ENCODE results near the gene TLR10.
A peak's percentile ranks its signal among the peaks of the same experiment; 100 is the strongest.

Gene TLR10

DNA sequence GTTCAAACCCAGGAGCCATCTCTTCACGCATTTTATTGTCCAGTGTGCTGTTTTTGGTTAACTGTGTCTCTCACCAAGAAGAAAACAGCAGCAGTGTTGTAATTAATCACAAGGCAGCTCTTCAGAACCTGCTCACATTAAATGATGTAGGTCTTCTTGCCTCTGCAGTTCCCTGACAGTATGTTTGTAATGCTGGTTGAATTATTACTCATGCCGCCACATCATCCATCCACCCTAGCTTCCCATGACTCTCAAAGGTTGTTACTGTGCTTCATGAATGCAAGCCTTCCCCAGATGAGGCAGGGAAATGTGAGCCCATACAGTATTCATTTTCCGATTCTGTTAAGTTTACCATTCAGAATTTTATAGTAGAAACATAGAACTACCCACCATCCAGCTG lies 17.4 kb downstream of the TLR10 start:
- no peak for FAIRE-seq

DNA sequence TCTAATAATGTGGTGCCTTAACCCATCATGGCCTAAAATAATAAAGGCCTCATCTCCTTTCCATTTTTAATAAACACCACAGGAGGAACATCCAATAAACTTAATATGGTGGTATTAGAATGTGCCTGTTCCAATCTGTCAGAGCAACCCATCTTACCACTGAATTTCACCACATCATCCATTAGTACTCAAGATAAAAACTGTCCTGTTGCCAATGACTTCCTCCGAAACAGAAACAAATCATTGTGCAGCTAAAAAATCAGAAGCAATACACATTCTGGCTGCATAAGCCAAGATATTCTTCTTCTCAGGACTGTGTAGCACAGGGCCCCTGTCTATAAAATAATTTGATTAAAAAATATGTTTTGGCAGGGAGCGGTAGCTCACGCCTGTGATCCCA lies 18.5 kb downstream of the TLR10 start:
- no peak for FAIRE-seq

DNA sequence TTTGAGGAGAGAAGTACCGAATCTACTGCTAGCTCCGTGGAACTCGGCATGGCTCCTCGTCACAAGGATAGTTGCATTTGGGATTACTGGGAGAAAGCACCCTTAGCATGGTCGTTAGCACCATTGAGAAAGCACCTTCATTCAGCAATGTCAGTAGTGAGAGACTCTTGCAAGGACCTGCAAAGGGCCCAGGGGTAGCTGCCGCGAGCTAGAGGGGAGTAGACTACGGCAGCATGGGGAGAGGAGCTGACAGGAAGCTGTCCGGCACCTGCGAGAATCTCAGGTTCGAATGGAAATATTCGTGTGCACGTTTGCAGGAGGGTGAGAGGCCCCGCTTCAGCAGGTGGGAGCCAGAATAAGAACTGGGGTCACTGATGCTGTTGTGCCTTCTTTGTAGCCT lies 20.2 kb downstream of the TLR10 start:
- FAIRE-seq, result no peak

DNA sequence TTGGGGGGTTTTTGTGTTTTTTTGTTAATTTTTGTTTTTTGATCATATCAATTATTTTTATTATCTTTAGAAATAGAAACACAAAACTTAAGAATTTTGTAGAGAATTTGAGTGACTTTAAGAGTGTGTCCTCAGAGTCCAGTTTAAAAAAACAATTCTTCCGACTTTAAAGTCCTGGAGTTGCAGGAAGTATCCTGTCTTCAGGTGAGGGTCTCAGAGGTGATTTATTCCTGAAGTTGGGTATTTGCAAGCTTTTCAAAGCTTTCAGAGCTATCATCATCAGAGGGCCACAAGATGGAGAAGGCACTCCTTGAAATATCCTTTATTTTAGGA lies 23.0 kb downstream of the TLR10 start:
- FAIRE-seq, result no peak

DNA sequence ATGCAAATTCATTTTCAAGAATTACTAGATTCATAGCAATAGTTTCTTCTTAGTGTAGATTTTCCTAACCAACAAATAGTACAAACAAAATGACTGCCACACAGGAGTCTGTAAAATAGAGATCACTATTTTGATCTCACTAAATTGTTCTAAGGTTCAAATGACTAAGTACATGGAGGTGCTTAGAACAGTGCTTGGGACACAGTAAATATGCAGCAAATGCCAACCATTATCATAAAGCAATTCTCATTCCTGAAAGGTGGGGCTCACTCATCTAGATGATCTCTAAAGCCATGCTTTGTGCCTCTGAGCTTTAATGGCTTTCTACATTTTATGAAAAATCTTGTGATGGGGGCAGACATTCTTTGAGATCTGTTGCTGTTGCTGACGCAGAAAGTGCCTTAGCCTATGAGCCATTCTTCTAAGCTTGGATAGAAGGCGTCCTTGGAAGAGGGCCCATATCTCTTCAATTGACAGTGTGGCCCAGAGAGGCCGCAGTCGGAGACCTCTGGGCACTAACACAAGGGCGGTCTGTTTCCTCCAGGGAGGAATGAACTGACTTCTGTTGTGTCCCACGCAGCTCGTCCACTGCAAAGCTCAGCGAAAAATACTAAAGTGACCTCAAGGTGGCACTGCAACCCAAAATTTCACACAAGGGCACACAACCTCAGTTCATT lies 23.5 kb downstream of the TLR10 start:
- peak; percentile 99 for FAIRE-seq

DNA sequence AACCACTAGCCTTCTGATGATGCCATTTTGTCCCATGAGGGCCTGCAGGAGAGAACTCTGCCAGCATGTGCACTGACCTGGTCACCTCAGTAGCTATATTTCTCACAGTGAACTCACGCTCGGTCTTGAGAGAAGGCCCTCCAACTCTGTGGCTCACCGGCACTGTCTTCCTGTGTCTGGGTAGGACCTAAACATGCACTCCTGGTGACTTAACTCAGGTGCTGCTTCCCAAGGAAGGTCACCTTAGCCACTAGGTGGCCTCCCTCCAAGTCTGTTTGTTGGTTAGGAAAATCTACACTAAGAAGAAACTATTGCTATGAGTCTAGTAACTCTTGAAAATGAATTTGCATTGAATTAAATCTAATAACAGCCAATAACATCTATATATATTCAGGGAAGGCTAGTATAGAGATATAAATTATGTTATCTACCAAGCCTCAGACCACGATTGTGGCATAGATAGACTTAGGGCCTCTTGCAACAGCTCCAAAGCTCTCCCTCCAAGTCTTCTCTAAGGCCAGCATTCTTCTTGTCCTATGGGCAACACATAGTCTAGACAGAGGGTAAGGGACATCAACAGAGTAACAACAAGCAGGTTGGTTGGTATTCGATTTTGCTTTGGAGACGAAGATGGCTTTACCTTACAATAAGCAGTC lies 24.7 kb downstream of the TLR10 start:
- no peak for FAIRE-seq

DNA sequence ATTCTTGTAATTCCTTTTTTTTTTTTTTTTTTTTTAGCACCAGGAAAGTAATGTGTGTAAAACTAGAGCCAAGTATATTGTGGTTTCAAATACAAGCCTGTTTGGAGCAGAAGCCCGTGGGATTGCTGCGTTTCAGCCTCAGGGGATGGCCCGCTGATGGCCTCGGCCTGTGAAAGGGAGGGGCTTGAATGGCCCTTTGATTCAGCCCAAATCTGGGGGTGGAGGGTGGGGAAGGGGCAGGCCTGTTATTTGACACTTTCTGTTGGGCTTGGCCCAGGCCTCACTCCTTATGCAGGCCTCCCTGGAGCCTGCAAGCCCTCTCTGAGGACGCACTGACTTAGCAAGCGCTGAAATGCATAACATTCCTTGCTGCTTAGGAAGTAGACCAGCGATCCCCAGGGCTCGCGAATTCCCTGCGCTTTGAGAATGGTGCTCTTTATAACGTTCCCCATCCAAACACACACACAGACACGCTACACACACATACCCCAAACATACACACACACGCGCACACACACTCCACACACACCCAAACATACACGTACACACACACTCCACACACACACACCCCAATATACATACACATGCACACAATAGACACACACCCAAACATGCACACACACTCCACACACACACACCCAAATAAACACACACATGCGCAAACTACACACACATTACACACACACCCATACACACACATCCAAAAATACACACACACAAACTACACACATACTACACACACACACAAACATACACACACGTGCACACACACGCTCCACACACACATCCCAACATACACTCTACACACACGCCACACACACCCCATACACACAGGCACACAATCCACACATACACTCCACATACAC lies 29.6 kb downstream of the TLR10 start:
- peak; percentile 98 for FAIRE-seq

DNA sequence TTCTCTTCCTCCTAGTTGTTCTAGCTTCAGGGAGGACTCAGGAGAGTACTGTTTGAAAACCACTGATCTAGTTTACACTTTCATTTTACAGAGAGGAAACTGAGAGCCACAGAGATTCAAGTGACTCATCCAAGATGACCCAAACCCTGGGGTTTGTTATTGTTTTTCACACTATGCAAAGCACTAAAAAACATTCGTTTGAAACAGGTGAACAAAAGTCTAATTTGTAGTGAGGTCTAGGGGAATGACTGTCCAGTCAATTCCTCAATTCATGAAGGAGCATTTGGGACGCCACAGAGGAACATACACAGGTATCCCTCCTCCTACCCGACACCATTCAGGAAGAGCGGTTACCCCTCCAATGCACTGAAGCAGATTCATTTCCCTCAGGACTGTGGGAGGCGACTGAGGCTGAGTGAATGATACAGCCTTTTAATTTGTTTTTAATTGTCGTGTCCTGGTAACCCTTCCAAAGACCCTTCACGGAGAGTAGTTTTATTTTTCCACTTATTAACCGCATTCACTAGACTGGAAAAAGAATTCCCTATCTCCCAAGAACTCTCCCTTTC lies 30.3 kb downstream of the TLR10 start:
- FAIRE-seq, result no peak

DNA sequence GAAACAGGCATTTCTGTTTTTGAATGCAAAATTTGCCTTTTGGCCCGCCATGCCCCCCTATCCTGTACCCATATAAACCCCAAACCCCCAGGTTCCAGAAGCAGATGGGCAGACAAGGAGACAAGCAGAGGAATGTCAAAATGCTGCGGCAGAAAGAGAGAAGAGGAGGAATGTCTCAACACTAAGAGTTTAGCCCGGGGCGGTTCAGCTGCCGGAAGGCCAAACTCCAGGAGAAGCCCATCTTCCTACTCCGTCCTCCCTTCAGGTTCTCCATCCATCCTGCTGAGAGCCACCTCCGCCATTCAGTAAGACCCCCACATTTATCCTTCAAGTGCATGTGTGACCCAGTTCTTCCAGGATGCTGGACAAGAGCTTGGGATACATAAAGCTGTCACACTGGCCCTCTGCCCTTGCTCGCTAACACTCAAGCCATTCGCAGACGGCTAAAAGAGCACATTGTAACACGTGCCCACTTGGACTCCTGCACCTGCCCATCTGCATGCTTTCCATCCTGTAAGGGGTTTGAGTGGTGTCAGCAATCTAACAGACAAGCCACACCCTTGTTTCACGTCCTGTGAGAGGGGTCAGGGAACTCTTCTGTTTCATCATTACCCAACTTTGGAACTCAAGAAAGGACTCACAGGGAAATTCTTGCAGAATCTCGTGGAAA lies 31.3 kb downstream of the TLR10 start:
- no peak for FAIRE-seq

DNA sequence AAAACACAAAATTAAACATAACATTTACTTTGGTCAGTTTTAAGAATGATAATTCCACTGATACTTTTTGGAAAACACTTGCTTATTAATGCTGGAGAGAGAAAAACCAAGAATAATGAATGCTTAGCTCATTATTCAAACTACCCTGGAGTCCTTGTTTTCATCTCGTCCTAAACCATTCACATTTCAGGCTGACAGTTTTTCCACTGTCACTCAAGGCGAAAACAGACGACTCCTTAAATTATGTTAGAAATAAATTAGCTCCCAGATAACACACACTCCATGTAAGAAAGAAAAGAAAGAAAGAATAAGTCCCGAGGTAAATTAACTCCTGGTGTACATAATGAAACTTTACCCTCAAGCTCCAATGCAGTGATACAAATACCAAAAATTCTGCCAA lies 33.5 kb downstream of the TLR10 start:
- FAIRE-seq, result no peak

DNA sequence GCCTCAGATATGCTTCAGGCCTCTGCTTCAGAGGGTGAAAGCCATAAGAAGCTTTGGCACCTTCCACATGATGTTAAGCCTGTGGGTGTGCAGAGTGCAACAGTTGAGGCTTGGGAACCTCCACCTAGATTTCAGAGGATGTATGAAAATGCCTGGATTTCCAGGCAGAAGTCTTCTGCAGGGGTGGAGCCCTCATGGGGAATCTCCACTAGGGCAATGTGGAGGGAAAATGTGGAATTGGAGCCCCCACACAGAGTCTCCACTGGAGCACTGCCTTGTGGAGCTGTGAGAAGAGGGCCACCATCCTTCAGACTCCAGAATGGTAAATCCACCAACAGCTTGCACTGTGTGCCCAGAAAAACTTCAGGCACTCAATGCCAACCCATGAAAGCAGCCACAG lies 35.2 kb downstream of the TLR10 start:
- no peak for FAIRE-seq

DNA sequence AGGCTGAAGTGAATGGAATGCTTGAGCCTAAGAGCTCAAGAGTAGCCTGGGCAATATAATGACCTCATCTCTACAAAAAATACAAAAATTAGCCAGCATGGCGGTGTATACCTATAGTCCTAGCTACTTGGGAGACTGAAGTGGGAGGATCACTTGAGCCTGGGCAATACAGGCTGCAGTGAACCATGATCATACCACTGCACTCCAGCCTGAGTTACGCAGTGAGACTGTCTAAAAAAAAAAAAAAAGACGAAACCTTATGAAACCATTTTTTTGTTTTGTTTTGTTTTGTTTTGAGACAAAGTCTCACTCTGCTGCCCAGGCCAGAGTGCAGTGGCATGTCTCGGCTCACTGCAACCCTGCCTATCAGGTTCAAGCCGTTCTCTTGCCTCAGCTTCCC lies 36.9 kb downstream of the TLR10 start:
- FAIRE-seq, result no peak

DNA sequence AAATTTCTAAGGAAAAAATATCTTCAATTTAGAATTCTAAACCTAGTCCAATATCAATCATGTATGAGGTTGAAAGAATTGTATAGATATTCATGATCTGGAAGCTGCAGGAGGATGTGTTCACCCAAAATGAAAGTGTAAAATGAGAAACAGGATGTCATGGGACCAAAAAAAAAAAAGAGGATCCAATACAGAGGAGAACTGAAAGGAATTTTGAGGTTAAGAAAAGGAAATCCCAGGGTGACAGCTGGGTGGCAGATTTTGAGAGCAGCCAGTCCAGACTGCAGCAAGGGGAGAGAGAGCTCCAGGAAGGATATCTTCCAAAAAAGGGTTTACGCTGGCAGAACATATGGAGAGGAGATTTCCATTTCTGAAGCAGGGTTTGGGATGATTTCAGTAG lies 38.9 kb downstream of the TLR10 start:
- FAIRE-seq, result peak; percentile 80

DNA sequence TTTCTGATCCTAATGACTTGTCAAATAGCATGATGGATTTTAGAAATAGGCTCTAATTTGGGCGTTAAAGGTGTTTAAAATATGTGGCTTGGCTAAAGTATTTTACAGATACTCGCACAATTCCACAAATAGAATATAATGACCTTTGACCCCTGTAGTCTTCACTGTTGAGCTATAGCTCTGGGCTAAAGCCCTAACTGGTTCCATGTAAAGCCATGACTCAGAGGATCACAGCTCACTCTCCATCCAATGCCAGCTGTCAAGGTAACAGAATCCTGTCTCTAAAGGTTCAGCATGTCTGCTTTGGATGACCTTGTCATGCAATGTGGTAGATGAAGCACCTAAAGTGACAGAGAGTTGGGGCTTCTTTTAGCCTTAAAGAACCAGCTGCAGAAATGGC lies 42.5 kb downstream of the TLR10 start:
- FAIRE-seq, result no peak

DNA sequence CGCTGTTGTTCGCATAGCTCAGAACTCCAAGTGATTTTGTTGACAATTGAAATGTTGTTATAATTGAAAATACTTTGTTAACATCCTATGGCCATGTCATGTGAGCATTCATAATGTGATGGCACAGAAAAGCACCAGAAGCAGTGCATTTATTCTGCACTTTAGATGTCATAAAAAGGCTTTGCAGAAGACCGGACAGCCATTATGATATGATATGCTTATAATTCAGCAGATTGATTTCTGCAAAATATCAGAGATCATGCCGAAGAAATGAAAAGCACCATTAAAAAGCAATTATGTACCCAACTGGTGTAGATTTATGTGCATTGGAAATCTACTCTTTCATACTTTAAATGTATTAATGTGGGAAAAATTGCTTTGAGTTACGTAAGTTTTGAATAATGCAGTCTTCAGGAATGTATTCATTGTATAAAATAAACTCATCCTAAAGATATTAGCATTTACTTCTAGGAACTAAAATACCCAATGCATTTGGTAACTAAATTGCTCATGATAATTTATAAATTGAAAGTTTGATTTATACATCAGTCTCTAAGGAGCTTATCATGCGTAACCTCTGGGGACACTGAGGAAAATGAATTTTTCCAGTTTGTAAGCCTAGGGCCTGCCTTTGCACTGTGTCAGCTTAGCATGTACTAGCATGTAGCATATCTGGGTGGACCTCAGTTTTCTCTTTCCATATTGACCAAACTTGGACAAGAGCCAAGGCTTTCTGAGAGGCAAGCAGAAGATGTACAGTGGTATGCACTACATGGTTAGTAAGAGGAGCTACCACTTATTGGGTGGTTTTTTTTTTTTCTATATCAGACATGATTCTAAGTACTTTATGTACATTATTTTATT lies 43.6 kb downstream of the TLR10 start:
- no peak for FAIRE-seq

DNA sequence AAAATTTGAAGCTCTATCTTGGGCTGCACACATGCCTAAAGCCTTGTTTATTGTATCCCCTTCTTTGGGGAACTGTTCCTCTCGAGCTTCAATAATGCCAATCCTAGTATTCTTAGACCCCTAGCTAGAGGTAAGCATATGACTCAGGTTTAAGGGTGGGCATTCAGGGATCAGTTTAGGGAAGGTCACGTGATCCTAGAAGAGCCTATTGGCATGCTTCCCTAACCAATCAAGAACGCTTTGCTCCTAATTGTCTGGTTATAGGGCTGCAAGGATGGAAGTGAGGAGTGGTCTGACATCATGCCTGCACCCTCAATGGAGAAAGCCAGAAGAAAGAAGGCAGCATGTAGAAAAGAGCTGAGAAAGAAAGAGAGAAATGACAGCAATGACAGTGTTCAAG lies 46.9 kb downstream of the TLR10 start:
- FAIRE-seq, result no peak

DNA sequence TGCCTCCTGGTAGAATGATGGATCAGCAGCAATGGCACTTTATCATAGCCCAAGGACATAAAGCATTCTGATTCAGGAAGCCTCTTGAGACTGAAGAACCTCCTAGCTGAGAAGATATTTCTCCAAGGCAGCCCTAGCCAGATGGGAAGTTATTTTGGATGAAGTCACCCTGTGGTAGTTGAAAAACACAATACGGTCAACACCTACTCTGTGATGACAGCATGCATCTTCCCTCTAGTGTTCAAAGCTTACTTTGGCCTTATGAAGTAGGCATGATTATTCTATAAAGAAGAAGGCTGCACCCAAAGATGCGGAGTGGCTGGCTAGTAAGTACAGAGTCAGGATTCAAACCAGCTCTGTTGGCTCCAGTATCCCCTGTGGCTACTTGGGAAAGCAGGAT lies 47.9 kb downstream of the TLR10 start:
- FAIRE-seq, result no peak

DNA sequence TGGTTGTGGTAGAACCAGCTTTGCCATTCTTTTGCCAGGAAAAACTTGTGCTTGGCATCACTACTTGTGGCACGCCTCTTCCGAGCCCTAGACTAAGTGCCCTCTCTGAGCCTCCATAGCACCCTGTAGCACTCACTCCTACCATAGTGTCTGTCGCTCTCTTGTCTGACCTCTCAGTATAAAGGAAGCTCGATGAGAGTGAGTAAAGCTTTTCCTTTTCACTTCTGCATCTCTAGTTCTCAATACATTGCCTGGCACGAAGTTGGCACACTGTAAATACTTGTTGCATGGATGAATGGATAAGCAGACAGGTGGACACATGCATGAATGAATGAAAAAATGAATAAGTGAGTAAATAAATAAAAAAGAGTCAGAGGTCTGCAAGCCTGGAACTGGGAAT lies 48.3 kb downstream of the TLR10 start:
- FAIRE-seq, result no peak

DNA sequence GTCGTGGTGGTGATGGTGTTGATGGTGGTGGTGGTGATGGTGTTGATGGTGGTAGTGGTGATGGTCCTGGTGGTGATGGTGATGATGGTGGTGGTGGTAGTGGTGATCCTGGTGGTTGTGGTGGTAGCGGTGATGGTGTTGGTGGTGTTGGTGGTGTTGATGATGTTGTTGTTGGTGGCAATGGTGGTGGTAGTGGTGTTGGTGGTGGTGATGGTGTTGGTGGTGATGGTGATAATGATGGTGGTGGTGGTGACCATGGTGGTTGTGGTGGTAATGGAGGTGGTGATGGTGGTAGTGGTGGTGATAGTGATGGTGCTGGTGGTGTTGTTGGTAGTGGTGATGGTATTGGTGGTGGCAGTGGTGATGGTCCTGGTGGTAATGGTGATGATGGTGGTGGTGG lies 49.1 kb downstream of the TLR10 start:
- no peak for FAIRE-seq

DNA sequence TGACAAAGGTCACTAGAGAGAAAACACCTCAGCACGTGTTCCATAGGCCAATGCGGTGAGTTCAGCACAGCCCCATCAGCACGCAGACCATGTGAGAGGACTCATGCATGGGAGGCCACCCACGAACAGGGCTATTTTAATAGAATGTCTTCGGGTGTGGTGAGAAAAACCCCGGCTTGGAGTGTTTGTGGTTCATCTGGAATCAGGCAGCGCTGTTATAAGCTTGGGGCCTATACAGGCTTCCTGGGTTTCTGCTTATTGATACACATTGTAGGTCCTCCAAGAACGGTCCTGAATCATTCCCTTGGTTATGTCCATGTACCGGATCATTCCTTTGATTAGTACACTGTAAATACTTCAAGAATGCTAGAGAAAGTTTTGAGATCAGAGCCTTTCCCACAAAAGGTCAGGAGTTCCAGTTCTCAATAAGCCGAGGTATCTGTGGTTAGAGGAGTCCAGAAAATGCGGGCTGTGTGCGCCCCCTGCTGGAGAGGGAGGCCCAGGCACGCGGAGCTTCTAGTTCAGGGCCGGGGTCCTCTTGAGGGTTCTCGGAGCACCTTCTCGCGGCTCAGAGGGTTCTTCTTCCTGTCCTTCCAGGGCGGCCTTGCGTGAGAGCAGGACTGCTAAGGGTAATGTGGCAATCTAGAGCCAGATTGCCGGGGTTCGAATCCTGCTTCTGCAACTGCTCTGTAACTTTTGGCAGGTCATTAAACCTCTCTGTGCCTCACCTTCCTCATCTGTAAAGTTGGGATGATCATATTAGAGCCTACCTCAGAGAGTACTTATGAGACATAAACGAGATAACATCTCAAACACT lies 51.8 kb downstream of the TLR10 start:
- no peak for FAIRE-seq

DNA sequence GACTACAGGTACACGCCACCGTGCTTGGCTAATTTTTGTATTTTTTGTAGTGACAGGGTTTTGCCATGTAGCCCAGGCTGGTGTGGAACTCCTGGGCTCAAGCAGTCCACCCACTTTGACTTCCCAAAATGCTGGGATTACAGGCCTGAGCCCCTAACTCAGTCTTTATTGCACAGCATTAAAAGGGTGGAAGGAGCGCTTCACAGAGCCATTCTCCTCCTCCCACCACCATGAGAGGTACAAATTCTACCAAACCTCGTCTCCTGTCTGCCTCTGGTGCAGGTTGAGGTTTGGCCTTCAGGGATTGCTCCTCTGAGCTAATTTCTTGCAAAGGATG lies 52.3 kb downstream of the TLR10 start:
- FAIRE-seq, result no peak

Measured in A204.1 (cell line).